Transverse colon (tissue), 3 donors: Measurements from ENCODE around the gene LAMA2.

Experiments
- POLR2A ChIP-seq: fragments of 450-650 bp; IDR thresholded peaks from one replicate; pipeline ENCODE4 v1.6.1; 2016; ENCODE audit warnings: antibody characterized with exemption, mild to moderate bottlenecking, moderate library complexity
- POLR2AphosphoS5 ChIP-seq, 3 donors: sonication (generic); formaldehyde crosslinking; IDR thresholded peaks; one replicate each; pipeline ENCODE4 v1.6.1; 2016; ENCODE audit warnings: antibody characterized with exemption in 3 of 3

DNA sequence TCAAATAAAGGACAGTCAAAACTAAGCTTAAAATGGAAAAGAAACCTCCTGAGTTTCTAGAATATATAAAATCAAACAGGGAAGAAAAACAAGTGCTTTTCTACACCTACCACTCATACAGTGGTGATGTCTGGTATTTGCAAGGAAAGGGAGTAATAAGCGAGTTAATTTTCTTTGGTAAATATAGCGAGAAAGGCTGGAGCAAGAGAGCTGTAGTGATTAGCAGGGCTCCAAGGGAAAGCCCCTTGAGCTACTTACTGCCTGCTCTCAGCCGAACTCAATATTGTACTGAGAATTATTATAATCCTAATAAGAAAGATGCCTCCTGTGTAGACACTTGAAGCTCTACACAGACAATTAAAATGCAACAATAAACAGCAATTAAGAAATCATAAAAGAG lies 296.3 kb downstream of the LAMA2 start:
- no peak for TF ChIP-seq POLR2AphosphoS5 (IDR thresholded peaks at IDR 0.05)
- no peak for TF ChIP-seq POLR2A
